Activated naive CD4-positive, alpha-beta T cell treated with anti-CD3 and anti-CD28 coated beads, Interleukin-2, amount 50 U/mL, for 24 hours (primary cell): ENCODE data around the gene TOMM5.

Experiments used
- H3K27ac Mint-ChIP-seq: one replicate; pipeline ENCODE4 v1.8.0; 2021; ENCODE audit warnings: mild to moderate bottlenecking, mixed read lengths
- H3K27me3 Mint-ChIP-seq: one replicate; pipeline ENCODE4 v1.8.0; 2021; ENCODE audit warnings: mixed read lengths
- H3K36me3 Mint-ChIP-seq: one replicate; pipeline ENCODE4 v1.8.0; 2021; ENCODE audit warnings: mixed read lengths
- H3K4me1 Mint-ChIP-seq: one replicate; pipeline ENCODE4 v1.8.0; 2021; ENCODE audit warnings: mixed read lengths
- H3K4me3 Mint-ChIP-seq: one replicate; pipeline ENCODE4 v1.8.0; 2021; ENCODE audit warnings: mild to moderate bottlenecking, mixed read lengths
- H3K9me3 Mint-ChIP-seq: one replicate; pipeline ENCODE4 v1.8.0; 2021; ENCODE audit warnings: mixed read lengths

The TOMM5 gene

DNA sequence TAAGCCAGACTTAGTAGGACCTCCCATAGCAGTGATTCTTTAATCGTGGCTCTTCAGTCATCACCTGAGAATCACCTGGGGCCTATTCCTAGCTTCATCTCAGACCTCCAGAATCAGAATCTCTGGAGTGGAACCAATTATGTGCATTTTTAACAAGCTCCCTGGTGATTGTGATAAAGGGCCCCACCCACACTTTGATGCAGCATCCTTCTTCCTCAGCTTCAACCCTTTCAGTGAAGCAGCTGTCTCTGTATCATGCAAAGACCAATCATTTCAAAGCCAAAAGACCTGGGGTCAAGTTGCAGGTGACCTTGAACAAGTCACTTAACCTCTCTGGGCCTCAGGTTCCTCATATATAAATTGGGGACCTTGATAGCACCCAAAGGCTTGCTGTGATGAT, 33.3 kb downstream of the TOMM5 start:
- Mint-ChIP-seq H3K36me3 (peaks cover 6% of the 10 kb centered on the region), H3K9me3 (peaks cover 6% of the 10 kb centered on the region), H3K4me1 (no peaks in the 10 kb centered on the region), H3K27ac (no peak overlapping the region), H3K4me3 (no peak overlapping the region), H3K27me3 (no peaks in the 10 kb centered on the region)

DNA sequence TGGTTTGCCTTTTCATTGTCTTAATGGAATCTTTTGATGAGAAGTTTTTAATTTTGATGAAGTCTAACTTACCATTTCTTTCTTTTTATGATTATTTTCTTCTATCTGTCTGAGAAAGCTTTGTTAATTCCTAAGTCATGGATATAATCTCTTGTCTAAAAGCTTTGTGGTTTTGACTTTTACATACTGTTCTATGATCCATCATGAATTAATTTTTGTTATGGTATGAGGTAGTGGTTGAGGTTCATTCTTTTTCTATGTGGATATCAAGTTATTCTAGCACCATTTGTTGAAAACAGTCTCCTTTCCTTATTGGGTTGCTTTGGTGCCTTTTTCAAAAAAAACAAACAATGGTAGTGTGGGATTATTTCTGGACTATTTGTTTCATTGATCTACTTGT, 36.6 kb downstream of the TOMM5 start:
- no peaks in the 10 kb centered on the region for H3K9me3 Mint-ChIP-seq
- no peaks in the 10 kb centered on the region for H3K36me3 Mint-ChIP-seq
- H3K27me3 Mint-ChIP-seq: no peaks in the 10 kb centered on the region
- no peak overlapping the region for H3K27ac Mint-ChIP-seq
- no peak overlapping the region for H3K4me3 Mint-ChIP-seq
- no peaks in the 10 kb centered on the region for H3K4me1 Mint-ChIP-seq

DNA sequence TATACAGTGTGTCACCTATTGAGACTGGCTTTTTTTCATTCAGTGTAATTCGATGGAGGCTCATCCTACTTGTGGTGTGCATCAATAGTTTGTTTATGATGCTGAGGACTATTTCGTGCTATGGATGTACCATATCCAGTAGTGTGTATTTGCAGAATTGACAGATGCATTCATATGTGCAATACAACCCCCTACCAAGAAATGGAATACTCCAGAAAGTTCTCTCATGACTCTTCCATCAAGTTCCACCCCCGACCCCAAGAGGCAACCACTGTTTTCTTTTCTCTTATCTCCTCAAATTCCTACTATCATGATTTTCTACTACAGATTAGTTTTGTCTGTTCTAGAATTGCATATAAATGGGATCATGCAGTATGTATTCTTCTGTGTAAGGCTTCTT, 38.1 kb downstream of the TOMM5 start:
- H3K4me3 Mint-ChIP-seq: no peak overlapping the region
- no peaks in the 10 kb centered on the region for H3K9me3 Mint-ChIP-seq
- H3K36me3 Mint-ChIP-seq: no peaks in the 10 kb centered on the region
- no peaks in the 10 kb centered on the region for H3K4me1 Mint-ChIP-seq
- H3K27me3 Mint-ChIP-seq: no peaks in the 10 kb centered on the region
- H3K27ac Mint-ChIP-seq: no peak overlapping the region

DNA sequence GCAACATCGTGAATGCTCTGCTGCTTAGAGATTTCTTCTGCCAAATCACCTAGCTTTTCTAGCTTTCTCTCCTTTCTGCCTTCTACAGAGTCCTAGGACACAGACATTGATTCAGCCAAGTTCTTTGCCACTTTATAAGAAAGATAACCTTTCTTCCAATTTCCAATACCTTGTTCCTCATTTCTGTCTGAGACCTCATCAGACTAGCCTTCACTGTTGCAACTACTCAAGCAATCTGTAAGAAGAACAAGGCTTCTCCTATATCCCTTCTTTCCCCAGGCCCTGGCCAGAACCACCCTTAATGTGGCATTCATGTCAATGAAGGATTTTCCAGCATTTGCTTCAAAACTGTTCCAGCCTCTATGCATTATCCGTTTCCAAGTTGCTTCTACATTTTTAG, 40.5 kb downstream of the TOMM5 start:
- Mint-ChIP-seq H3K4me3 (no peak overlapping the region), H3K9me3 (no peaks in the 10 kb centered on the region), H3K36me3 (no peaks in the 10 kb centered on the region), H3K27me3 (no peaks in the 10 kb centered on the region), H3K4me1 (no peaks in the 10 kb centered on the region), H3K27ac (no peak overlapping the region)

DNA sequence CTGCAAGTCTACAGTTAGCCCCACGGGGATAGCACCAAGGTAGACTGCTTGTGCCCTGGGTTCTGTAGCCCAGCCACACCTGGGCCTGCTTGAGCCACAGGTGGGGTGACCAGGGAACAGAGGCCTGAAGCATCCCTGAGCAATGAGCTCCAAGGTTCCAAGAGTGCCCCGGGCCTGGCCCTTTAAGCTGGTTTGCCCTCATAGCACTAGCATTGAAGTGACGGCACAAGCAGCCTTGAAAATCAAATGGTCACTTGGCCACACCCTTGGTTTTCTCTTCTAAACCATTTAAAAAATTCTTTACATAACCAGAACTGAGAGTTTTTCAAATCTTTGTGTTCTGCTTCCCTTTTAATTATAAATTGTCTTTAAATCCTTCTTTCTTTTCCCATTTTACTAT, 40.9 kb downstream of the TOMM5 start:
- H3K27ac Mint-ChIP-seq: no peak overlapping the region
- H3K4me3 Mint-ChIP-seq: no peak overlapping the region
- no peaks in the 10 kb centered on the region for H3K4me1 Mint-ChIP-seq
- H3K36me3 Mint-ChIP-seq: no peaks in the 10 kb centered on the region
- H3K9me3 Mint-ChIP-seq: no peaks in the 10 kb centered on the region
- H3K27me3 Mint-ChIP-seq: no peaks in the 10 kb centered on the region

DNA sequence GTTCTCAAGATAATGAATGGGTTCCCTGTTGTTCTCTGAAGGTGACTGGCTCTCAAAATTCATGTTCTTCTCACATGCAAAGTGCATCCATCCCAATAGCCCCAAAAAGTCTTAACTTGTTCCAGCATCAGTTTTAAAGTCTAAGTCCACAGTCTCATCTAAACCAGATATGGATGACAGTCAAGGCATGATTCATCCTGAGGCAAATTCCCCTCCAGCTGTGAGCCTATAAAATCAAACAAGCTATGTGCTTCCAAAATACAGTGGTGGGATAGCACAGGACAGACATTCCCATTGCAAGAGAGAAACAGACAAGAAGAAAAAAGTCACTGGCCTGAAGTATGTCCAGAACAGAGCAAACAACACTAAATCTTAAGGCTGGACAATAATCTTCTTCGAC, 41.6 kb downstream of the TOMM5 start:
- no peaks in the 10 kb centered on the region for H3K4me1 Mint-ChIP-seq
- H3K9me3 Mint-ChIP-seq: no peaks in the 10 kb centered on the region
- H3K4me3 Mint-ChIP-seq: no peak overlapping the region
- H3K27ac Mint-ChIP-seq: no peak overlapping the region
- peaks cover 2% of the 10 kb centered on the region for H3K36me3 Mint-ChIP-seq
- H3K27me3 Mint-ChIP-seq: no peaks in the 10 kb centered on the region

DNA sequence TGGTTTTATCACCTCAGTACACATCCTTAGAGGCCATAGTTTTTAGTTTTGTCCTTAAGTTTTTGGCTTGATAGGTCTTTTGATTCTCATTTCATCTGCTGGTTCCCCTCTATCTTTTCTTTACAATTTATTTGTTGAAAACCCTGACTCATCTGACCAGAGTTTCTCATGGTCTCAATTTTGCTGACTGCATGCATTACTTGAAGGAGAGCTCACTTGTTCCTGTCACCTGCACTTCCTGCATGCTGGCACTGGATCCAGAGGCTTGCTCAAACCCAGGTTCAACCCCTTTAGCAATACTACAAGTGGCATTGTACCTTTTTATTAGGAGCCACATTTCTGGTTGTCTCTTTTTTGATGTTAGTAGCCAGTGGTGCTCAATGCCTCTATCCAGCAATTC, 42.9 kb downstream of the TOMM5 start:
- H3K4me3 Mint-ChIP-seq: no peak overlapping the region
- no peak overlapping the region for H3K27ac Mint-ChIP-seq
- H3K4me1 Mint-ChIP-seq: no peaks in the 10 kb centered on the region
- no peaks in the 10 kb centered on the region for H3K27me3 Mint-ChIP-seq
- no peaks in the 10 kb centered on the region for H3K9me3 Mint-ChIP-seq
- peaks cover 2% of the 10 kb centered on the region for H3K36me3 Mint-ChIP-seq

DNA sequence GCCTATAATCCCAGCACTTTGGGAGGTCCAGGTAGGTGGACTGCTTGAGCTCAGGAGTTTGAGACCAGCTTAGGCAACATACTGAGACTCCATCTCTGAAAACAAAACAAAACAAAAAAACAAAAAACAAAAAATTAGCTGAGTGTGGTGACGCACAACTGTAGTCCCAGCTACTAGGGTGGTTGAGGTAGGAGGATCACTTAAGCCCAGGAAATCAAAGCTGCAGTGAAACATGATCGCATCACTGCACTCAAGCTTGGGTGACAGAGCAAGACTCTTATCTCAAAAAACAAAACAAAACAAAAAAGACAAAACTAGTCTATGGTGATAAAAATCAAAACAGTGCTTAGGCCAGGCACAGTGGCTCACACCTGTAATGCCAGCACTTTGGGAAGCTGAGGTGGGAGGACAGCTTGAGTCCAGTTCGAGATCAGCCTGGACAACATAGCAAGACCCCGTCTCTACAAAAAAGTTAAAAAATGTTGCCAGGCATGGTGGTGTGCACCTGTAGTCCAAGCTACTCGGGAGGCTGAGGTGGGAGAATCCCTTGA, 45.0 kb downstream of the TOMM5 start:
- no peaks in the 10 kb centered on the region for H3K9me3 Mint-ChIP-seq
- no peaks in the 10 kb centered on the region for H3K27me3 Mint-ChIP-seq
- peaks cover 2% of the 10 kb centered on the region for H3K36me3 Mint-ChIP-seq
- no peaks in the 10 kb centered on the region for H3K4me1 Mint-ChIP-seq
- H3K27ac Mint-ChIP-seq: no peak overlapping the region
- H3K4me3 Mint-ChIP-seq: no peak overlapping the region

DNA sequence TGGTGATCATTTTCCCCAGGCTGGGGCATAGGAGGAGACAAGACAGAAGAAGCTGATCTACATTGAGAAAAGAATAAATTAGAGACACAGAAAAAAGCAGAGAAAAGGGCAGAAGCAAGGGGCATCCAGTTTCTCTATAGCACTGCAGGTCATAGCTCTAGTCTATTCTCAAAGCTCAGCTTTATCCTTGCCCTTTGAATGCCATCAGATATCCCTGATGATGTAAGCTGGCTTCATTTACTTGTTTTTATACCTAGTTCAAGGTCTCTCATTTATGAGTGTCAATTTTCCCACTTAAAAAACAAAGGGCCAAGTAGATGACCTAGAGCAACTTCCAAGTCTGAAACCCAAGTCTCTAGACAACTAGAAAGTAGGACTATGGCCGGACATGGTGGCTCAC, 48.9 kb downstream of the TOMM5 start:
- H3K27ac Mint-ChIP-seq: no peak overlapping the region
- no peak overlapping the region for H3K4me3 Mint-ChIP-seq
- H3K36me3 Mint-ChIP-seq: peaks cover 7% of the 10 kb centered on the region
- no peaks in the 10 kb centered on the region for H3K4me1 Mint-ChIP-seq
- no peaks in the 10 kb centered on the region for H3K9me3 Mint-ChIP-seq
- H3K27me3 Mint-ChIP-seq: no peaks in the 10 kb centered on the region

DNA sequence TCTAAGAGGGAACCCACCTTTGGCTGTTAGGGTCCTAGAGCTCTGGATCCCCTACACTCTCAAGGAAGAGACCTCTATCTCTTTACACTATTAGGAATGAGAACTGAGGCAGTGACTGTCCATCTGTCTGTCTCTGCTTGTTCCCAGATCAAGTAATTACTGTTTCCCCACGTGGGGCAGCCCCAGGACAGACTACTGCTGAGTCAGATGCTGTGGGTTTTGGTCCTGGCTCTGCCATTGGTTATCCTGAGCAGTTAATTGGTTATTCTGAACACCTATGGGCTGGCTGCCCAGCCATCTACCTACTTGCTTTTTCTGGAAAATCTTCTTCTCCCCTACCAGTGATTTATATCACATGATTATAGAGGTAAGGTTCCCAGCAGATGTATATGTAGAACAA, 49.5 kb downstream of the TOMM5 start:
- H3K27me3 Mint-ChIP-seq: no peaks in the 10 kb centered on the region
- H3K4me1 Mint-ChIP-seq: no peaks in the 10 kb centered on the region
- no peak overlapping the region for H3K4me3 Mint-ChIP-seq
- H3K27ac Mint-ChIP-seq: no peak overlapping the region
- peaks cover 7% of the 10 kb centered on the region for H3K36me3 Mint-ChIP-seq
- no peaks in the 10 kb centered on the region for H3K9me3 Mint-ChIP-seq

DNA sequence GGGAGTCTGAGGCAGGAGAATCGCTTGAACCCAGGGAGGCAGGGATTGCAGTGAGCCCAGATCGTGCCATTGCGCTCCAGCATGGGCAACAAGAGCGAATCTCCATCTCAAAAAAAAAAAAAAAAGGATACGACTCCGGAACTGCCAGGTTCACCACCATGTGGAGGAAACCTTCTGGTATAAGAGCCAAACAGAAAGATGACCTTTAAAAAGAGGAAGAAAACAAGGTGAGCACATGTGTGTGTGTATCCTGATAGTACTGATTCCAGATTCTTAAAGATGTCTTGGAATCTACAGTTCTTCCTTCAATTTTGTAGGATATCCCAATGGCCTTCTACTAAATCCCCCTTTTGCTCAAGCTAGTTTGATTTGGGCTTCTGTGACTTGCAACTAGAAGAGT, 49.9 kb downstream of the TOMM5 start:
- no peaks in the 10 kb centered on the region for H3K27me3 Mint-ChIP-seq
- peaks cover 7% of the 10 kb centered on the region for H3K36me3 Mint-ChIP-seq
- H3K27ac Mint-ChIP-seq: no peak overlapping the region
- no peaks in the 10 kb centered on the region for H3K4me1 Mint-ChIP-seq
- no peaks in the 10 kb centered on the region for H3K9me3 Mint-ChIP-seq
- no peak overlapping the region for H3K4me3 Mint-ChIP-seq

DNA sequence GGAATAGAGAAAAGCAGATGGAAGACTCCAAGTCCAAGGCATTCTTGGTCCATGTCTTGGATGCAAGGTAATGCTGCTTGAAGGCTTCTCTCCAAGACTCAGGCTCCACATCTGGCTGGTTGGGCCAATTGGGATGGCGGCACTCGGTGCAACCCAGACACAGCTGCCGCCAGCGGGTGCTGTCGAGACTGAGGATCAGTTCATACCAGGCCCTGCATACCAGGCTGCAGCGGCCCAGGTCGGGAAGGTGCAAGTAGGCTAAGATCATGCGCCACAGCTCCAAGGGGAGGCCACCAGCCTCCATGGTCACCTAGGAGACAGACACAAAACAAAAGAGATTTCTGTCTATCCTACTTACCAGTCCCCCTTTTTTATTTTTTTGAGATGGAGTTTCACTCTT, 50.9 kb downstream of the TOMM5 start:
- no peaks in the 10 kb centered on the region for H3K4me1 Mint-ChIP-seq
- H3K4me3 Mint-ChIP-seq: no peak overlapping the region
- no peaks in the 10 kb centered on the region for H3K9me3 Mint-ChIP-seq
- H3K27ac Mint-ChIP-seq: no peak overlapping the region
- peaks cover 7% of the 10 kb centered on the region for H3K36me3 Mint-ChIP-seq
- no peaks in the 10 kb centered on the region for H3K27me3 Mint-ChIP-seq

DNA sequence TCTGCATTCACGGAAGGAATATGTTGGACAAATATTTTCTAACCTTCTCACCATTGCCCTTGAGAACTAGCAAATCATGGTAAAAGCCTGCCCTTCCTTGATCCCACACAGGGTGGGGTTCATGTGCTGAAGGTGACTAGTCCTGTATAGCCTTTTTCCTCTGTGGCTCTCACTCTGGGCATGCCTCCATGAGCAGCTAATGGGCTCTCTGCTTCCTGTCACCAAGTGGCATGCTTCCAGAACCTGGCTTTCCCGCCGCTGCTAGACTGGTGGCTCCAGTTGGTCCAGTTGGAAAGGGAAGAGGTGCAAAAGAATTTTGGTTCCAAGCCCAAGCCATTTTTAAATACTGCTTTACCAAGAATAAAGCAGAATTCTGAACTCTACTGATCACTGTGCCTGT, 51.8 kb downstream of the TOMM5 start:
- H3K36me3 Mint-ChIP-seq: peaks cover 5% of the 10 kb centered on the region
- H3K9me3 Mint-ChIP-seq: no peaks in the 10 kb centered on the region
- H3K27ac Mint-ChIP-seq: no peak overlapping the region
- no peaks in the 10 kb centered on the region for H3K4me1 Mint-ChIP-seq
- H3K4me3 Mint-ChIP-seq: no peak overlapping the region
- no peaks in the 10 kb centered on the region for H3K27me3 Mint-ChIP-seq

DNA sequence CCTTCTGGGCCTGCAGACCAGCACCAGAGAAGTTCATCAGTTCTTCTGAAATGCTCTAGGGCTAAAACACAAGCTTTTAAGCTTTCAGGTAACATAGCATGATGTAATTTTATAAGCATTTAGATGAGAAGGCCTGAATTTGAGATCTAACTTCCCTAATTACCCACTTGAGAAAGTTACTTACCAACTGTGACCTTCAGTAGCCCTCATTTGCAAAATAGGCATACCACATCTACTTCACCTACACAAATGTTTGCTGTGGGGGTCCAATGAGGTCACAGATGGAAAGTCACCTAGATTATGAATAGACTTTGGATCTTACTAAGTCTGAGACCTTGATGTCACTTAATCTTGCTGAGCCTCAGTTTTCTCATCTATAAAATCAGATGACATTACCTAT, 52.8 kb downstream of the TOMM5 start:
- Mint-ChIP-seq H3K9me3 (no peaks in the 10 kb centered on the region), H3K27me3 (no peaks in the 10 kb centered on the region), H3K4me3 (no peak overlapping the region), H3K4me1 (no peaks in the 10 kb centered on the region), H3K36me3 (peaks cover 5% of the 10 kb centered on the region), H3K27ac (no peak overlapping the region)
